Aorta (tissue), 5 donors: ENCODE results near the gene CFAP92. TPM values are rescaled to one million over a fixed set of nuclear protein-coding genes. Genes with fewer than 3 reads are reported as not detected.

Experiments used
- ATAC-seq: fragments of 200-7000 bp; cut with Tn5 transposase; one replicate; pipeline ENCODE4 v1.9.1; 2022; ENCODE audit warnings: moderate library complexity; ENCODE audit not compliant: low FRiP score
- DNase-seq, 2 donors: peaks; one replicate each; pipeline ENCODE4 v3.0.0-alpha.2; 2020
- H3K27ac ChIP-seq, 2 donors: one replicate each; pipeline ENCODE4 v1.5.1; 2013; ENCODE audit warnings: low read length in 2 of 2, mild to moderate bottlenecking in 2 of 2, moderate library complexity in 2 of 2, control low read depth in 1 of 2, inconsistent platforms in 1 of 2, low read depth in 1 of 2
- H3K27me3 ChIP-seq, 2 donors: one replicate each; pipeline ENCODE4 v1.6.1; 2013; ENCODE audit warnings: control low read depth in 1 of 2, low read length in 1 of 2, mild to moderate bottlenecking in 1 of 2, moderate library complexity in 1 of 2; ENCODE audit not compliant: insufficient read depth in 2 of 2, control insufficient read depth in 1 of 2
- H3K36me3 ChIP-seq, 2 donors: one replicate each; pipeline ENCODE4 v1.6.1; 2013; ENCODE audit warnings: control low read depth in 1 of 2, low read length in 1 of 2, mild to moderate bottlenecking in 1 of 2; ENCODE audit not compliant: insufficient read depth in 2 of 2, control insufficient read depth in 1 of 2
- H3K4me1 ChIP-seq, 2 donors: one replicate each; pipeline ENCODE4 v1.6.1; 2013; ENCODE audit warnings: low read length in 2 of 2, control low read depth in 1 of 2, mild to moderate bottlenecking in 1 of 2, moderate library complexity in 1 of 2; ENCODE audit not compliant: insufficient read depth in 2 of 2, control insufficient read depth in 1 of 2
- H3K4me3 ChIP-seq, 2 donors: one replicate each; pipeline ENCODE4 v1.5.1; 2013; ENCODE audit warnings: low read length in 2 of 2, control low read depth in 1 of 2, mild to moderate bottlenecking in 1 of 2
- H3K9me3 ChIP-seq: one replicate; pipeline ENCODE4 v1.6.1; 2013; ENCODE audit warnings: mild to moderate bottlenecking, low read length; ENCODE audit not compliant: control insufficient read depth
- WGBS, 2 donors: extraction: QIAGEN DNeasy Blood & Tissue Kit; methylation state at CpG; one replicate each; pipeline ENCODE4 v1.1.7; 2013; 5-methylcytosine and 5-hydroxymethylcytosine counted together
- intact Hi-C, 2 donors: fragments of 100-400 bp; cut with DNase I; formaldehyde crosslinking; loops; one replicate each; pipeline versions ENCODE4 v1.14.2 to v1.15.0; 2022
- long read RNA-seq, 2 donors: library from polyadenylated mRNA; unstranded; transcript quantifications; one replicate each; pipeline ENCODE4 v2.0.0, GENCODE V29; 2020 to 2021
- polyA plus RNA-seq, 2 donors: library from polyadenylated mRNA; stranded (reverse); fragments of 200-250 nt; gene quantifications; one replicate each; pipeline ENCODE4 v1.2.3, GENCODE V29; 2013
- total RNA-seq, 2 donors: library from RNA; stranded (reverse); fragmentation: NEBNext Ultra II Directional; extraction: Animal tissue kit (Norgen Biotek cat#: 25700); gene quantifications; one replicate each; pipeline ENCODE4 v1.2.1, GENCODE V29; 2021
- donor health status: healthy with polysubstance abuse.
- donor health status: Bipolar disorder and iron deficiency.
- donor health status: DM: no; HTN: no; CAD: no.
- donor health status: DM: no; HTN: no; CAD: no.
- donor health status: DM: yes; HTN: yes; CAD: no.

Gene CFAP92
- 1 to 10 TPM in 1 of 2 donors, under 1 TPM in 1; 0.62 to 1.2 TPM for total RNA-seq
- not detected for polyA plus RNA-seq
- long read RNA-seq, donor 1, partial matches to known transcripts, result 0 of 2 reads
- long read RNA-seq, donor 1, other reads (novel, unspliced or antisense), result 2 of 2 reads
- long read RNA-seq, donor 2, partial matches to known transcripts, result 0 of 1 reads
- long read RNA-seq, donor 2, other reads (novel, unspliced or antisense), result 1 of 1 reads

GRCh38 chr3:128993461-128994172 lies at the start of gene CFAP92:
Gene CFAP92 (minus strand): TSS chr3:128994076. CDS start chr3:128993304, 772 bp downstream.
- Histone ChIP-seq H3K27ac (no peak within 1 kb of the TSS), H3K4me3 (peak within 1 kb of the TSS in 1 of 2 donors; percentile 44), H3K36me3 (no peaks in the 10 kb centered on the region), H3K27me3 (no peaks in the 10 kb centered on the region), H3K4me1 (no peaks in the 10 kb centered on the region), H3K9me3 (no peaks in the 10 kb centered on the region)
- ATAC-seq, result peak; percentile 95
- intact Hi-C loops, result loop anchor here in 1 of 2 donors (10.0 kb wide), 1 partner anchor 119 kb away; the partner anchor contains the start of gene ACAD9
- WGBS, 2 donors, result 3 to 4% methylated on average over 54 to 57 of the region's 57 CpGs
- peak; percentile 92 to 96 for DNase-seq

- H3K36me3 ChIP-seq, result no peaks in the 10 kb centered on the region
- DNase-seq, result peak in 1 of 2 donors; percentile 71
- no peaks in the 10 kb centered on the region for H3K9me3 ChIP-seq
- H3K27ac ChIP-seq, result no peak overlapping the region
- H3K4me3 ChIP-seq, result no peak overlapping the region
- ATAC-seq, result no peak
- H3K4me1 ChIP-seq, result no peaks in the 10 kb centered on the region
- intact Hi-C loops, result no loop called here
- 93 to 96% methylated on average over 15 of the region's 15 CpGs for WGBS, 2 donors
- H3K27me3 ChIP-seq, result no peaks in the 10 kb centered on the region
These were observed 46.9 kb upstream of the CFAP92 start for GRCh38 chr3:129040579-129041300.

GRCh38 chr3:129040039-129040336 lies 46.1 kb upstream of the CFAP92 start:
- ATAC-seq, result no peak
- H3K27me3 ChIP-seq, result no peaks in the 10 kb centered on the region
- no peak overlapping the region for H3K4me3 ChIP-seq
- H3K4me1 ChIP-seq, result no peaks in the 10 kb centered on the region
- H3K27ac ChIP-seq, result no peak overlapping the region
- 69 to 72% methylated on average over 3 of the region's 3 CpGs for WGBS, 2 donors
- DNase-seq, result no peak
- H3K9me3 ChIP-seq, result no peaks in the 10 kb centered on the region
- intact Hi-C loops, result no loop called here
- H3K36me3 ChIP-seq, result no peaks in the 10 kb centered on the region

- intact Hi-C loops, result no loop called here
- no peaks in the 10 kb centered on the region for H3K27me3 ChIP-seq
- H3K4me1 ChIP-seq, result no peaks in the 10 kb centered on the region
- no peak overlapping the region for H3K4me3 ChIP-seq
- H3K9me3 ChIP-seq, result no peaks in the 10 kb centered on the region
- DNase-seq, result peak in 1 of 2 donors; percentile 80
- H3K36me3 ChIP-seq, result no peaks in the 10 kb centered on the region
- no peak overlapping the region for H3K27ac ChIP-seq
- ATAC-seq, result no peak
- WGBS, 2 donors, result 55 to 56% methylated on average over 14 of the region's 14 CpGs
These were observed 45.6 kb upstream of the CFAP92 start for GRCh38 chr3:129039271-129040038.

GRCh38 chr3:129038121-129038855 lies 44.4 kb upstream of the CFAP92 start:
- no peak for ATAC-seq
- intact Hi-C loops, result no loop called here

GRCh38 chr3:129037093-129037419 lies 43.2 kb upstream of the CFAP92 start:
- Histone ChIP-seq H3K4me1 (no peaks in the 10 kb centered on the region), H3K9me3 (no peaks in the 10 kb centered on the region), H3K27me3 (no peaks in the 10 kb centered on the region), H3K4me3 (no peak overlapping the region), H3K36me3 (no peaks in the 10 kb centered on the region), H3K27ac (no peak overlapping the region)
- intact Hi-C loops, result no loop called here
- WGBS, 2 donors, result 0 to 2% methylated on average over 2 of the region's 2 CpGs
- DNase-seq (no peak), ATAC-seq (no peak)

More at GRCh38 chr3:129038121-129038855, 44.4 kb upstream of the CFAP92 start:
- H3K4me3 ChIP-seq, result no peak overlapping the region
- DNase-seq, result peak in 1 of 2 donors; percentile 40
- H3K27ac ChIP-seq, result no peak overlapping the region
- H3K36me3 ChIP-seq, result no peaks in the 10 kb centered on the region
- no peaks in the 10 kb centered on the region for H3K9me3 ChIP-seq
- H3K27me3 ChIP-seq, result no peaks in the 10 kb centered on the region
- H3K4me1 ChIP-seq, result no peaks in the 10 kb centered on the region
- WGBS, 2 donors, result 82 to 84% methylated on average over 10 of the region's 10 CpGs

GRCh38 chr3:129036222-129037092 lies 42.6 kb upstream of the CFAP92 start:
- Histone ChIP-seq H3K4me3 (no peak overlapping the region), H3K9me3 (no peaks in the 10 kb centered on the region), H3K36me3 (no peaks in the 10 kb centered on the region), H3K4me1 (no peaks in the 10 kb centered on the region), H3K27me3 (no peaks in the 10 kb centered on the region), H3K27ac (no peak overlapping the region)
- intact Hi-C loops, result no loop called here
- ATAC-seq (no peak), DNase-seq (peak in 1 of 2 donors; percentile 59)
- 86 to 88% methylated on average over 10 of the region's 10 CpGs for WGBS, 2 donors
